Measurements from ENCODE around the gene DDX24. TPM values are rescaled to one million over a fixed set of nuclear protein-coding genes. Genes with fewer than 3 reads are reported as not detected.

Gene DDX24
- total and polyA plus RNA-seq, 2 of the 8 experiments (the other 6 are each of a cell fraction or from before 2014, with no cell fraction given), result 89.0 to 201 TPM

GRCh38 chr14:94059998-94060397 is 21.0 kb downstream of the DDX24 start:
- POLR2A ChIA-PET (ENCODE audit: partially characterized antibody), result no interaction called here
- Histone ChIP-seq H3K27me3 (replicated peaks in 1 of 4; ENCODE audit: control insufficient read depth in 3 of 4, extremely low read depth in 1 of 4, insufficient read depth in 3 of 4, low read length in 3 of 4) (no peaks in the 10 kb centered on the region), H2BK12ac (ENCODE audit: low read depth, low read length) (no peak overlapping the region), H3K79me1 (ENCODE audit: low read depth, low read length) (peaks cover 4% of the 10 kb centered on the region), H3K4me2 (ENCODE audit: insufficient read depth in 1 of 2, low read depth in 2 of 2, low read length in 2 of 2) (no peak overlapping the region), H2BK20ac (ENCODE audit: low read length) (no peak overlapping the region), H3K9ac (replicated peaks in 1 of 4; ENCODE audit: extremely low read depth in 1 of 4, low read depth in 3 of 4, low read length in 3 of 4) (no peak overlapping the region), H4K5ac (ENCODE audit: insufficient read length, low read depth, low read length) (no peak overlapping the region), H3K4me1 (replicated peaks in 1 of 4; ENCODE audit: control insufficient read depth in 3 of 4, insufficient read depth in 4 of 4, low read length in 3 of 4) (peaks cover 0 to 2% (median 0%) of the 10 kb centered on the region in 4 experiments; a peak in 1 of 7 replicates), H3K56ac (replicated peaks; ENCODE audit: insufficient read length, low read depth, low read length) (no peak overlapping the region), H4K20me1 (replicated peaks in 1 of 2; ENCODE audit: control insufficient read depth in 1 of 2, insufficient read depth in 2 of 2, low read length in 2 of 2) (peaks cover 9 to 11% of the 10 kb centered on the region in 2 experiments), H2AFZ (ENCODE audit: low read length) (no peak overlapping the region), H3K14ac (ENCODE audit: insufficient read length) (no peak overlapping the region), H2BK15ac (ENCODE audit: low read length) (no peak overlapping the region), H3K23me2 (ENCODE audit: low read depth, low read length) (no peaks in the 10 kb centered on the region; the same call in 1 of the 2 replicates), H4K91ac (replicated peaks; ENCODE audit: insufficient read length, low read length) (no peak overlapping the region), H3K23ac (ENCODE audit: insufficient read length) (no peak overlapping the region), H4K8ac (ENCODE audit: extremely low read depth, insufficient read depth, low read length) (no peak overlapping the region; the same call in 1 of the 2 replicates), H3K9me3 (ENCODE audit: insufficient read depth in 2 of 2, low read depth in 1 of 2, low read length in 1 of 2) (no peaks in the 10 kb centered on the region), H3K36me3 (ENCODE audit: control insufficient read depth in 2 of 4, insufficient read depth in 4 of 4, low read length in 3 of 4) (peaks cover 24 to 66% (median 52%) of the 10 kb centered on the region in 4 experiments), H3K18ac (ENCODE audit: extremely low read depth, low read length) (no peak overlapping the region), H2BK5ac (ENCODE audit: low read depth, low read length) (no peak overlapping the region), H3K79me2 (ENCODE audit: control insufficient read depth in 1 of 2, insufficient read depth in 2 of 2, low read length in 2 of 2) (peaks cover 0 to 26% of the 10 kb centered on the region in 2 experiments; a peak in 2 of 4 replicates), H3K4me3 (ENCODE audit: extremely low read depth in 1 of 4, insufficient read depth in 2 of 4, low read depth in 3 of 4, low read length in 4 of 4) (no peak overlapping the region), H3K27ac (ENCODE audit: low read depth, low read length) (no peak overlapping the region), H2AK5ac (ENCODE audit: low read depth, low read length) (no peak overlapping the region), H3K4ac (replicated peaks; ENCODE audit: insufficient read length, low read depth, low read length) (no peak overlapping the region), H2BK120ac (replicated peaks; ENCODE audit: low read depth, low read length) (no peak overlapping the region)
- FAIRE-seq (no peak), DNase-seq (ENCODE audit: low read depth in 1 of 2, low spot score in 2 of 2) (no peak)
- CTCF ChIA-PET (ENCODE audit: partially characterized antibody), result interaction anchor here (17.4 kb wide), 1 partner anchor 80 kb away, joined by 148 read pairs; no protein-coding TSS in a partner anchor
- 92% methylated on average over 5 of the region's 5 CpGs; no CpG with 5 or more reads in 1 of the 2 experiments for WGBS, 2 experiments (ENCODE audit: extremely low coverage in 1 of 2, insufficient coverage in 1 of 2, insufficient read length in 1 of 2, insufficient replicate concordance in 2 of 2, low coverage in 1 of 2, low lambda C conversion rate in 2 of 2, missing lambda C conversion rate in 1 of 2)
- TF ChIP-seq PHF8 (conservative IDR thresholded peaks at IDR 0.05; ENCODE audit: low read depth, low read length), result no peak
- TF ChIP-seq E2F6 (IDR thresholded peaks at IDR 0.05), result no peak
- no peak for TF ChIP-seq EGR1 (IDR thresholded peaks at IDR 0.05; ENCODE audit: borderline replicate concordance, low read depth, low read length)
- no peak for TF ChIP-seq ZNF274 (IDR thresholded peaks at IDR 0.05; ENCODE audit: borderline replicate concordance, extremely low read depth, low read length)
- TF ChIP-seq KDM1A (IDR thresholded peaks at IDR 0.05; ENCODE audit: borderline replicate concordance, low read length), result no peak
- TF ChIP-seq NRF1 (IDR thresholded peaks at IDR 0.05; ENCODE audit: low read depth, low read length), result no peak
- no peak for TF ChIP-seq CBX8 (IDR thresholded peaks at IDR 0.05; ENCODE audit: borderline replicate concordance, low read depth, low read length)
- no peak for TF ChIP-seq SIN3A (conservative IDR thresholded peaks at IDR 0.05 in 1 of 2, IDR thresholded peaks at IDR 0.05 in 1 of 2; ENCODE audit: low read depth in 1 of 2, low read length in 2 of 2)
- no peak for TF ChIP-seq NANOG (IDR thresholded peaks at IDR 0.05; ENCODE audit: insufficient read depth, low read depth, low read length, poor library complexity, severe bottlenecking)
- no peak for TF ChIP-seq TAF1 (IDR thresholded peaks at IDR 0.05; ENCODE audit: low read depth, low read length)
- no peak for TF ChIP-seq SRF (IDR thresholded peaks at IDR 0.05; ENCODE audit: low read depth, low read length)
- TF ChIP-seq BCL11A (IDR thresholded peaks at IDR 0.05; ENCODE audit: low read depth in 2 of 2, low read length in 2 of 2), result no peak
